GM12878 (cell line): Measurements from ENCODE around the gene BTG1. TPM values are rescaled to one million over a fixed set of nuclear protein-coding genes. Genes with fewer than 3 reads are reported as not detected.

ENCODE experiments used
- ATAC-seq: fragments of 200-7000 bp; cut with Tn5 transposase; 3 replicates; pipeline ENCODE4 v1.9.1; 2020; ENCODE audit warnings: mild to moderate bottlenecking, moderate library complexity
- BruUV-seq: library from RNA; stranded (reverse); fragments of 400-500 nt; replicated peaks from 2 replicates; lab custom pipeline; 2021; lab: Mats Ljungman, UMichigan
- CTCF ChIA-PET: fragments of 300-600 bp; sonication (Branson Sonifier 250); formaldehyde crosslinking; extraction: SDS; loops from one replicate; lab custom pipeline; 2021; ENCODE audit warnings: inconsistent platforms; lab: Yijun Ruan, JAX
- POLR2A ChIA-PET: fragments of 350-600 bp; formaldehyde crosslinking; extraction: SDS; loops from one replicate; lab custom pipeline; 2021; ENCODE audit warnings: inconsistent platforms; lab: Charles Lee
- RAD21 ChIA-PET: fragments of 300-600 bp; sonication (Branson Sonifier 250); formaldehyde crosslinking; loops from one replicate; lab custom pipeline; 2023; ENCODE audit warnings: antibody characterized with exemption; ENCODE audit not compliant: unreplicated experiment; lab: Charles Lee
- SMC1A ChIA-PET: fragments of 300-600 bp; sonication (Branson Sonifier 250); formaldehyde crosslinking; loops from one replicate; lab custom pipeline; 2023; ENCODE audit not compliant: unreplicated experiment, uncharacterized antibody; lab: Charles Lee
- DNase-seq: peaks from one replicate; pipeline ENCODE4 v3.0.0-alpha.2; 2011; ENCODE audit warnings: low read depth, low spot score
- FAIRE-seq: peaks from 3 replicates; lab custom pipeline; 2011; peaks lifted over from hg19 to GRCh38; lab: Jason Lieb, UNC
- H2AFZ ChIP-seq: 2 replicates; pipeline ENCODE4 v1.6.0; 2011; ENCODE audit warnings: low read depth, low read length, control low read depth; ENCODE audit not compliant: control insufficient read depth
- H3K27ac ChIP-seq: 2 replicates; pipeline ENCODE4 v1.5.1; 2011; ENCODE audit warnings: control low read depth; ENCODE audit not compliant: control insufficient read depth, insufficient read depth
- H3K27me3 ChIP-seq, 2 experiments: replicated peaks in 1 of 2; 2 replicates each; pipeline versions ENCODE4 v1.6.0 to v1.6.1; 2011; ENCODE audit warnings: low read length in 1 of 2; ENCODE audit not compliant: control insufficient read depth in 2 of 2, insufficient read depth in 2 of 2
- H3K36me3 ChIP-seq, 2 experiments: 2 replicates each; pipeline ENCODE4 v1.5.1; 2011; ENCODE audit warnings: low read length in 1 of 2; ENCODE audit not compliant: control insufficient read depth in 2 of 2, insufficient read depth in 2 of 2
- H3K4me1 ChIP-seq: 2 replicates; pipeline ENCODE4 v1.6.1; 2011; ENCODE audit warnings: mild to moderate bottlenecking, low read length, moderate library complexity, mixed read lengths; ENCODE audit not compliant: control insufficient read depth, insufficient read depth
- H3K4me2 ChIP-seq: 2 replicates; pipeline ENCODE4 v1.6.0; 2011; ENCODE audit warnings: control low read depth; ENCODE audit not compliant: control insufficient read depth, insufficient read depth
- H3K4me3 ChIP-seq: fragments of 200-600 bp; sonication (generic); 2 replicates; pipeline ENCODE4 v1.5.1; 2016
- H3K79me2 ChIP-seq: 2 replicates; pipeline ENCODE4 v1.6.0; 2011; ENCODE audit warnings: low read length; ENCODE audit not compliant: control insufficient read depth, insufficient read depth
- H3K9ac ChIP-seq: 2 replicates; pipeline ENCODE4 v1.8.0; 2011; ENCODE audit warnings: low read length, control low read depth, mixed read lengths; ENCODE audit not compliant: control insufficient read depth, insufficient read depth
- H3K9me3 ChIP-seq: replicated peaks from 3 replicates; pipeline ENCODE4 v1.5.1; 2011; ENCODE audit warnings: mild to moderate bottlenecking, low read length; ENCODE audit not compliant: control insufficient read depth, insufficient read depth
- H4K20me1 ChIP-seq: 2 replicates; pipeline ENCODE4 v1.6.0; 2011; ENCODE audit not compliant: control insufficient read depth, insufficient read depth
- BMI1 ChIP-seq: fragments of 450-650 bp; IDR thresholded peaks from 2 replicates; pipeline ENCODE4 v1.6.1; 2016; ENCODE audit warnings: mild to moderate bottlenecking, moderate library complexity, borderline replicate concordance
- HDAC6 ChIP-seq: fragments of 200-600 bp; sonication (generic); IDR thresholded peaks from one replicate; pipeline ENCODE4 v1.8.0; 2017; ENCODE audit warnings: antibody characterized with exemption; ENCODE audit not compliant: unreplicated experiment
- IKZF1 ChIP-seq: fragments of 450-650 bp; conservative IDR thresholded peaks from 2 replicates; pipeline ENCODE4 v1.6.1; 2017; ENCODE audit warnings: antibody characterized with exemption, mild to moderate bottlenecking
- IKZF2 ChIP-seq, 2 experiments: fragments of 450-650 bp; IDR thresholded peaks; 2 replicates each; pipeline ENCODE4 v1.6.1; 2017; ENCODE audit warnings: mild to moderate bottlenecking in 2 of 2, moderate library complexity in 2 of 2
- JUNB ChIP-seq: IDR thresholded peaks from 2 replicates; pipeline ENCODE4 v1.6.1; 2016; ENCODE audit warnings: antibody characterized with exemption, mild to moderate bottlenecking
- MLLT1 ChIP-seq: fragments of 450-650 bp; IDR thresholded peaks from 2 replicates; pipeline ENCODE4 v1.6.1; 2016; ENCODE audit warnings: mild to moderate bottlenecking
- POLR2A ChIP-seq: IDR thresholded peaks from 2 replicates; pipeline ENCODE4 v1.6.1; 2011; ENCODE audit warnings: low read depth, mild to moderate bottlenecking, low read length
- ZBTB11 ChIP-seq: fragments of 450-650 bp; formaldehyde crosslinking; IDR thresholded peaks from 2 replicates; pipeline ENCODE4 v1.5.0; 2022; ENCODE audit warnings: mild to moderate bottlenecking, missing genetic modification characterization
- ZNF687 ChIP-seq: fragments of 450-650 bp; IDR thresholded peaks from 2 replicates; pipeline ENCODE4 v1.6.1; 2017; ENCODE audit warnings: mild to moderate bottlenecking, moderate library complexity
- ZZZ3 ChIP-seq: IDR thresholded peaks from 2 replicates; pipeline ENCODE4 v1.6.1; 2011; ENCODE audit warnings: low read depth; ENCODE audit not compliant: control insufficient read depth, insufficient read length
- WGBS: methylation state at CpG from one replicate; pipeline ENCODE4 v1.1.6; 2016; ENCODE audit warnings: low lambda C conversion rate; ENCODE audit not compliant: insufficient replicate concordance, insufficient coverage; ENCODE audit errors: missing lambda C conversion rate; 5-methylcytosine and 5-hydroxymethylcytosine counted together
- in situ Hi-C: fragments of 300-500 bp; cut with MboI; formaldehyde crosslinking; loops from 9 replicates; pipeline ENCODE4 v1.14.3; 2018; ENCODE audit warnings: mixed read lengths
- intact Hi-C: fragments of 100-400 bp; cut with micrococcal nuclease; formaldehyde crosslinking; loops from one replicate; pipeline ENCODE4 v1.14.2; 2022; ENCODE audit not compliant: unreplicated experiment
- polyA plus RNA-seq, 11 experiments: library from polyadenylated mRNA; depleted of rRNA in 4 of 11; unstranded in 6 of 11; stranded (reverse) in 5 of 11; fragments of >200 nt; fragmentation: Nextera tagmentation in 4 of 11; fragmentation: Illumina TruSeq in 1 of 11; extraction: Ambion mirVana in 4 of 11; extraction: Trizol in 1 of 11; gene quantifications; 1 replicate in 1 of 11; 2 replicates in 10 of 11; pipeline versions ENCODE4 v1.2.1 to v1.2.3, GENCODE V29; 2011 to 2016; ENCODE audit warnings: inconsistent platforms in 2 of 11, missing spikeins in 2 of 11, low read depth in 1 of 11
- total RNA-seq, 4 experiments: library from RNA; depleted of rRNA in 3 of 4; stranded (reverse); fragments of >200 nt in 3 of 4; fragmentation: Illumina TruSeq in 1 of 4; extraction: Trizol in 1 of 4; gene quantifications; 2 replicates each; pipeline versions ENCODE4 v1.2.1 to v1.2.3, GENCODE V29; 2013 to 2021

Gene BTG1
- total and polyA plus RNA-seq, 10 of the 15 experiments (the other 5 are each of a cell fraction or from before 2014, with no cell fraction given), result 23.7 to 194 (median 56.4) TPM

- no peak for TF ChIP-seq ZZZ3
- TF ChIP-seq JUNB, result peak; percentile 89
Observed at GRCh38 chr12:92136965-92137721, 8.5 kb downstream of the BTG1 start (continued).

- H3K27me3 ChIP-seq, result no peaks in the 10 kb centered on the region
- no peak overlapping the region for H2AFZ ChIP-seq
- peak overlapping the region; percentile 65 for H3K4me2 ChIP-seq
- H3K4me3 ChIP-seq, result peak overlapping the region; percentile 89
- ATAC-seq (peak; percentile 7), DNase-seq (no peak), FAIRE-seq (no peak)
- intact Hi-C loops, result loop anchor here (2.0 to 5.0 kb wide), 3 partner anchors 227 to 754 kb away; no protein-coding TSS in a partner anchor
- no peaks in the 10 kb centered on the region; the same call in 1 of the 2 replicates for H4K20me1 ChIP-seq
- peak overlapping the region; percentile 85 for H3K27ac ChIP-seq
- 58% methylated on average over 8 of the region's 8 CpGs for WGBS
- peaks cover 0 to 5% of the 10 kb centered on the region in 2 experiments; a peak in 2 of 4 replicates for H3K36me3 ChIP-seq
- H3K79me2 ChIP-seq, result peaks cover 100% of the 10 kb centered on the region
- peak overlapping the region; percentile 61 for H3K9ac ChIP-seq
- no TSS peak for BruUV-seq
- ChIA-PET POLR2A (interaction anchor here (0.7 to 8.8 kb wide), 18 partner anchors 9 to 430 kb away, joined by 3 to 112 read pairs (median 4); partner anchors contain the start of gene BTG1), RAD21 (interaction anchor here (0.7 to 9.9 kb wide), 43 partner anchors 8 to 754 kb away, joined by 3 to 167 read pairs (median 6); partner anchors contain the start of gene BTG1), CTCF (interaction anchor here (0.5 to 5.9 kb wide), 15 partner anchors 8 to 754 kb away, joined by 3 to 21 read pairs (median 5); partner anchors contain the start of gene BTG1), SMC1A (interaction anchor here (0.8 to 7.5 kb wide), 42 partner anchors 9 to 755 kb away, joined by 3 to 98 read pairs (median 4); partner anchors contain the start of gene BTG1)
- H3K4me1 ChIP-seq, result peaks cover 20% of the 10 kb centered on the region; the same call in 1 of the 2 replicates
- in situ Hi-C loops, result loop anchor here (5.0 to 25.0 kb wide), 3 partner anchors 324 to 741 kb away; no protein-coding TSS in a partner anchor
- no peaks in the 10 kb centered on the region; the same call in 2 of the 3 replicates for H3K9me3 ChIP-seq
- TF ChIP-seq POLR2A (peak; percentile 55), IKZF1 (peak; percentile 49; the same call in 1 of the 2 replicates), ZBTB11 (0 out of 2 replicates have a peak, but pooled peaks have one; percentile 9), IKZF2 (IDR thresholded peaks at IDR 0.05) (peak in 1 of 2 experiments; percentile 74; a peak in 3 of 4 replicates), ZNF687 (no peak), HDAC6 (no peak), BMI1 (0 out of 2 replicates have a peak, but pooled peaks have one; percentile 32), MLLT1 (peak; percentile 80)
Observed at GRCh38 chr12:92136026-92136730, 9.5 kb downstream of the BTG1 start.
